ENCODE data around the gene BABAM2.

Gene BABAM2

DNA sequence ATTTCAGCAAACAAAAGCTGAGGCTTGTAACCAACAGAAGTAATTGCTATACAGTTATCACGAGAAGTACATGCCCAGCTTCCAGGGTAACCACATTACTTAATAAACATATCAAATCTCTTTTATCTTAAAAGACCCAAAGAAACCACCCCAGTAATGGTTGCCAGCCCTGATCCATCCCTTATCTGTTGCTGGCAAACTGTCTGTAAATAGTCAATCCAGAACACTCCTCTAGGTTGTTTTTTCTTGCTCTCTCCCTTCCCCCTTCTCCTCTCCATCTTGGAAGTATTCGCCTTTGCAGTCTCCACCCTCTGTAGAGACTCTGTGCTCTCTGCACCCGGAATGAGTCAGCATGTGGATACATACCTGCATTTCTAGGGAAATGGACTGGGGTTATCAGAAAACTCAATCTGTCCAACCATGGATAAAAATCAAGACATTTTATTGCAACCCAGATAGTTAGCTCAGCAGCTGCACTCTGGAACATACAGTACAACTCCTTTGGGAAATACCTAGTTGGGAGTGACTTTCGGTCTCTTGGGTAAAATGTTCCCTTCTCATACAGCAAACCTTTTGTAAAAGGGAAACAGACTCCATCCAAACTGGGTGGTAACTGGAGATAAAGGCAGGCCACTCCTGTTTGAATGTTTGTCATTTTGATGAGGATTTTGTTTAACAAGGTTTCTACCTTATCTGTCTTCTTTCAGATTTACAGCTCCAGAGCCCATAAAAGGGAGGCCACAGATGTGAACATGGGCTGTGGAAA is 378.7 kb downstream of the BABAM2 start (continued):
- TF ChIP-seq ZXDB (tag by site-specific recombination; IDR thresholded peaks at IDR 0.05) (peak; percentile 68; the same call in 1 of the 2 replicates), ZNF660 (tag by site-specific recombination; IDR thresholded peaks at IDR 0.05) (no peak), ZNF623 (tag by site-specific recombination; IDR thresholded peaks at IDR 0.05) (no peak), ZIC2 (tag by site-specific recombination; IDR thresholded peaks at IDR 0.05) (no peak), ZSCAN4 (tag by site-specific recombination; IDR thresholded peaks at IDR 0.05) (no peak), OSR2 (tag by site-specific recombination; IDR thresholded peaks at IDR 0.05) (peak; percentile 42; the same call in 1 of the 2 replicates), ZNF155 (tag by site-specific recombination; IDR thresholded peaks at IDR 0.05) (no peak), ZSCAN30 (tag by site-specific recombination; IDR thresholded peaks at IDR 0.05) (peak; percentile 19; the same call in 1 of the 2 replicates), ZNF561 (tag by site-specific recombination; IDR thresholded peaks at IDR 0.05; ENCODE audit: borderline replicate concordance) (0 out of 2 replicates have a peak, but pooled peaks have one; percentile 28), KLF1 (tag by site-specific recombination; IDR thresholded peaks at IDR 0.05) (peak; percentile 75), GLIS2 (tag by site-specific recombination; IDR thresholded peaks at IDR 0.05) (no peak), SP3 (tag by site-specific recombination; IDR thresholded peaks at IDR 0.05) (peak; percentile 35; the same call in 1 of the 2 replicates), ZNF16 (tag by site-specific recombination; IDR thresholded peaks at IDR 0.05; ENCODE audit: low read depth) (no peak), ZNF843 (tag by site-specific recombination; IDR thresholded peaks at IDR 0.05) (peak; percentile 85), ZNF449 (tag by site-specific recombination; IDR thresholded peaks at IDR 0.05) (peak; percentile 14; the same call in 1 of the 2 replicates), ZNF600 (tag by site-specific recombination; IDR thresholded peaks at IDR 0.05) (peak; percentile 41; the same call in 1 of the 2 replicates), KLF17 (tag by site-specific recombination; IDR thresholded peaks at IDR 0.05) (peak; percentile 30; the same call in 1 of the 2 replicates), GFI1B (tag by site-specific recombination; IDR thresholded peaks at IDR 0.05) (peak; percentile 72), ZBTB20 (tag by site-specific recombination; IDR thresholded peaks at IDR 0.05) (no peak)
- TF ChIP-seq, protein P1, sequence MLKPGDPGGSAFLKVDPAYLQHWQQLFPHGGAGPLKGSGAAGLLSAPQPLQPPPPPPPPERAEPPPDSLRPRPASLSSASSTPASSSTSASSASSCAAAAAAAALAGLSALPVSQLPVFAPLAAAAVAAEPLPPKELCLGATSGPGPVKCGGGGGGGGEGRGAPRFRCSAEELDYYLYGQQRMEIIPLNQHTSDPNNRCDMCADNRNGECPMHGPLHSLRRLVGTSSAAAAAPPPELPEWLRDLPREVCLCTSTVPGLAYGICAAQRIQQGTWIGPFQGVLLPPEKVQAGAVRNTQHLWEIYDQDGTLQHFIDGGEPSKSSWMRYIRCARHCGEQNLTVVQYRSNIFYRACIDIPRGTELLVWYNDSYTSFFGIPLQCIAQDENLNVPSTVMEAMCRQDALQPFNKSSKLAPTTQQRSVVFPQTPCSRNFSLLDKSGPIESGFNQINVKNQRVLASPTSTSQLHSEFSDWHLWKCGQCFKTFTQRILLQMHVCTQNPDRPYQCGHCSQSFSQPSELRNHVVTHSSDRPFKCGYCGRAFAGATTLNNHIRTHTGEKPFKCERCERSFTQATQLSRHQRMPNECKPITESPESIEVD (tag by site-specific recombination; IDR thresholded peaks at IDR 0.05): peak; percentile 89
- TF ChIP-seq, protein P2, sequence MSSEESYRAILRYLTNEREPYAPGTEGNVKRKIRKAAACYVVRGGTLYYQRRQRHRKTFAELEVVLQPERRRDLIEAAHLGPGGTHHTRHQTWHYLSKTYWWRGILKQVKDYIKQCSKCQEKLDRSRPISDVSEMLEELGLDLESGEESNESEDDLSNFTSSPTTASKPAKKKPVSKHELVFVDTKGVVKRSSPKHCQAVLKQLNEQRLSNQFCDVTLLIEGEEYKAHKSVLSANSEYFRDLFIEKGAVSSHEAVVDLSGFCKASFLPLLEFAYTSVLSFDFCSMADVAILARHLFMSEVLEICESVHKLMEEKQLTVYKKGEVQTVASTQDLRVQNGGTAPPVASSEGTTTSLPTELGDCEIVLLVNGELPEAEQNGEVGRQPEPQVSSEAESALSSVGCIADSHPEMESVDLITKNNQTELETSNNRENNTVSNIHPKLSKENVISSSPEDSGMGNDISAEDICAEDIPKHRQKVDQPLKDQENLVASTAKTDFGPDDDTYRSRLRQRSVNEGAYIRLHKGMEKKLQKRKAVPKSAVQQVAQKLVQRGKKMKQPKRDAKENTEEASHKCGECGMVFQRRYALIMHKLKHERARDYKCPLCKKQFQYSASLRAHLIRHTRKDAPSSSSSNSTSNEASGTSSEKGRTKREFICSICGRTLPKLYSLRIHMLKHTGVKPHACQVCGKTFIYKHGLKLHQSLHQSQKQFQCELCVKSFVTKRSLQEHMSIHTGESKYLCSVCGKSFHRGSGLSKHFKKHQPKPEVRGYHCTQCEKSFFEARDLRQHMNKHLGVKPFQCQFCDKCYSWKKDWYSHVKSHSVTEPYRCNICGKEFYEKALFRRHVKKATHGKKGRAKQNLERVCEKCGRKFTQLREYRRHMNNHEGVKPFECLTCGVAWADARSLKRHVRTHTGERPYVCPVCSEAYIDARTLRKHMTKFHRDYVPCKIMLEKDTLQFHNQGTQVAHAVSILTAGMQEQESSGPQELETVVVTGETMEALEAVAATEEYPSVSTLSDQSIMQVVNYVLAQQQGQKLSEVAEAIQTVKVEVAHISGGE (tag by site-specific recombination; conservative IDR thresholded peaks at IDR 0.05; ENCODE audit: low read depth): no peak
- TF ChIP-seq, protein P3, sequence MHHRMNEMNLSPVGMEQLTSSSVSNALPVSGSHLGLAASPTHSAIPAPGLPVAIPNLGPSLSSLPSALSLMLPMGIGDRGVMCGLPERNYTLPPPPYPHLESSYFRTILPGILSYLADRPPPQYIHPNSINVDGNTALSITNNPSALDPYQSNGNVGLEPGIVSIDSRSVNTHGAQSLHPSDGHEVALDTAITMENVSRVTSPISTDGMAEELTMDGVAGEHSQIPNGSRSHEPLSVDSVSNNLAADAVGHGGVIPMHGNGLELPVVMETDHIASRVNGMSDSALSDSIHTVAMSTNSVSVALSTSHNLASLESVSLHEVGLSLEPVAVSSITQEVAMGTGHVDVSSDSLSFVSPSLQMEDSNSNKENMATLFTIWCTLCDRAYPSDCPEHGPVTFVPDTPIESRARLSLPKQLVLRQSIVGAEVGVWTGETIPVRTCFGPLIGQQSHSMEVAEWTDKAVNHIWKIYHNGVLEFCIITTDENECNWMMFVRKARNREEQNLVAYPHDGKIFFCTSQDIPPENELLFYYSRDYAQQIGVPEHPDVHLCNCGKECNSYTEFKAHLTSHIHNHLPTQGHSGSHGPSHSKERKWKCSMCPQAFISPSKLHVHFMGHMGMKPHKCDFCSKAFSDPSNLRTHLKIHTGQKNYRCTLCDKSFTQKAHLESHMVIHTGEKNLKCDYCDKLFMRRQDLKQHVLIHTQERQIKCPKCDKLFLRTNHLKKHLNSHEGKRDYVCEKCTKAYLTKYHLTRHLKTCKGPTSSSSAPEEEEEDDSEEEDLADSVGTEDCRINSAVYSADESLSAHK (tag by site-specific recombination; IDR thresholded peaks at IDR 0.05): 0 out of 2 replicates have a peak, but pooled peaks have one; percentile 23
- TF ChIP-seq, protein P4, sequence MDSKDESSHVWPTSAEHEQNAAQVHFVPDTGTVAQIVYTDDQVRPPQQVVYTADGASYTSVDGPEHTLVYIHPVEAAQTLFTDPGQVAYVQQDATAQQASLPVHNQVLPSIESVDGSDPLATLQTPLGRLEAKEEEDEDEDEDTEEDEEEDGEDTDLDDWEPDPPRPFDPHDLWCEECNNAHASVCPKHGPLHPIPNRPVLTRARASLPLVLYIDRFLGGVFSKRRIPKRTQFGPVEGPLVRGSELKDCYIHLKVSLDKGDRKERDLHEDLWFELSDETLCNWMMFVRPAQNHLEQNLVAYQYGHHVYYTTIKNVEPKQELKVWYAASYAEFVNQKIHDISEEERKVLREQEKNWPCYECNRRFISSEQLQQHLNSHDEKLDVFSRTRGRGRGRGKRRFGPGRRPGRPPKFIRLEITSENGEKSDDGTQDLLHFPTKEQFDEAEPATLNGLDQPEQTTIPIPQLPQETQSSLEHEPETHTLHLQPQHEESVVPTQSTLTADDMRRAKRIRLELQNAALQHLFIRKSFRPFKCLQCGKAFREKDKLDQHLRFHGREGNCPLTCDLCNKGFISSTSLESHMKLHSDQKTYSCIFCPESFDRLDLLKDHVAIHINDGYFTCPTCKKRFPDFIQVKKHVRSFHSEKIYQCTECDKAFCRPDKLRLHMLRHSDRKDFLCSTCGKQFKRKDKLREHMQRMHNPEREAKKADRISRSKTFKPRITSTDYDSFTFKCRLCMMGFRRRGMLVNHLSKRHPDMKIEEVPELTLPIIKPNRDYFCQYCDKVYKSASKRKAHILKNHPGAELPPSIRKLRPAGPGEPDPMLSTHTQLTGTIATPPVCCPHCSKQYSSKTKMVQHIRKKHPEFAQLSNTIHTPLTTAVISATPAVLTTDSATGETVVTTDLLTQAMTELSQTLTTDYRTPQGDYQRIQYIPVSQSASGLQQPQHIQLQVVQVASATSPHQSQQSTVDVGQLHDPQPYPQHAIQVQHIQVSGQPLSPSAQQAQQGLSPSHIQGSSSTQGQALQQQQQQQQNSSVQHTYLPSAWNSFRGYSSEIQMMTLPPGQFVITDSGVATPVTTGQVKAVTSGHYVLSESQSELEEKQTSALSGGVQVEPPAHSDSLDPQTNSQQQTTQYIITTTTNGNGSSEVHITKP (tag by site-specific recombination; IDR thresholded peaks at IDR 0.05): peak; percentile 85
